ENCODE results near the gene INPP5E. TPM values are rescaled to one million over a fixed set of nuclear protein-coding genes. Genes with fewer than 3 reads are reported as not detected.
A peak's percentile ranks its signal among the peaks of the same experiment; 100 is the strongest.

The INPP5E gene
- total and polyA plus RNA-seq, 10 donors, result 7.8 to 25.3 (median 17.3) TPM

DNA sequence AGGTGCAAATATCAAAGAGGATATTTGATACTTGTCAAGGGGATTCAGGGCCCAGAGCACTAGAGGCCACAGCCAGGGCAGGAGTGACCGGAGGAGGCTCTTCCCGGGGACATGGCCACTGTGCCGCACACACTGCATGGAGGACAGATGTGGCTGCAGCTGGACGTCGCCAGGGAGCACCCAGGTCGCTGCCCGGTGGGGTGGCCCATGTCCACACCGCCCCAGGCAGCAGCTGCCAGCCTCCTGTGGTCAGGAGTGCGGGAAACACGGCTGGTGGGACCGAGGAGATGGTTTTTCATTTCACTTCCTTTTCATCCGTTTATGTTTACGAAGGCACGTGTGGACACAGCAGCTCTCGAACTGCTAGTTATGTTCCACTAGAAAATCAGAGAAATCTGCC is 28.1 kb upstream of the INPP5E start:
- TF ChIP-seq POLR2AphosphoS5 (IDR thresholded peaks at IDR 0.05), result peak in 1 of 3 donors; percentile 56
- TF ChIP-seq, protein P1, sequence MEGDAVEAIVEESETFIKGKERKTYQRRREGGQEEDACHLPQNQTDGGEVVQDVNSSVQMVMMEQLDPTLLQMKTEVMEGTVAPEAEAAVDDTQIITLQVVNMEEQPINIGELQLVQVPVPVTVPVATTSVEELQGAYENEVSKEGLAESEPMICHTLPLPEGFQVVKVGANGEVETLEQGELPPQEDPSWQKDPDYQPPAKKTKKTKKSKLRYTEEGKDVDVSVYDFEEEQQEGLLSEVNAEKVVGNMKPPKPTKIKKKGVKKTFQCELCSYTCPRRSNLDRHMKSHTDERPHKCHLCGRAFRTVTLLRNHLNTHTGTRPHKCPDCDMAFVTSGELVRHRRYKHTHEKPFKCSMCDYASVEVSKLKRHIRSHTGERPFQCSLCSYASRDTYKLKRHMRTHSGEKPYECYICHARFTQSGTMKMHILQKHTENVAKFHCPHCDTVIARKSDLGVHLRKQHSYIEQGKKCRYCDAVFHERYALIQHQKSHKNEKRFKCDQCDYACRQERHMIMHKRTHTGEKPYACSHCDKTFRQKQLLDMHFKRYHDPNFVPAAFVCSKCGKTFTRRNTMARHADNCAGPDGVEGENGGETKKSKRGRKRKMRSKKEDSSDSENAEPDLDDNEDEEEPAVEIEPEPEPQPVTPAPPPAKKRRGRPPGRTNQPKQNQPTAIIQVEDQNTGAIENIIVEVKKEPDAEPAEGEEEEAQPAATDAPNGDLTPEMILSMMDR (IDR thresholded peaks at IDR 0.05 in 8 of 11, conservative IDR thresholded peaks at IDR 0.05 in 3 of 11), result no peak
- Histone ChIP-seq H3K36me3 (peaks cover 20 to 100% (median 99%) of the 10 kb centered on the region in 6 donors), H3K4me1 (peaks cover 0 to 22% (median 5%) of the 10 kb centered on the region in 6 donors), H3K27me3 (replicated peaks in 1 of 7) (no peaks in the 10 kb centered on the region), H3K27ac (no peak overlapping the region), H3K9me3 (no peaks in the 10 kb centered on the region), H3K4me3 (no peak overlapping the region)
- intact Hi-C loops (cut with DNase I; ENCODE audit: low total_unique reads), result no loop called here
- no peak for DNase-seq
- WGBS, 5 donors, result 86 to 93% (median 89%) methylated on average over 15 of the region's 15 CpGs

DNA sequence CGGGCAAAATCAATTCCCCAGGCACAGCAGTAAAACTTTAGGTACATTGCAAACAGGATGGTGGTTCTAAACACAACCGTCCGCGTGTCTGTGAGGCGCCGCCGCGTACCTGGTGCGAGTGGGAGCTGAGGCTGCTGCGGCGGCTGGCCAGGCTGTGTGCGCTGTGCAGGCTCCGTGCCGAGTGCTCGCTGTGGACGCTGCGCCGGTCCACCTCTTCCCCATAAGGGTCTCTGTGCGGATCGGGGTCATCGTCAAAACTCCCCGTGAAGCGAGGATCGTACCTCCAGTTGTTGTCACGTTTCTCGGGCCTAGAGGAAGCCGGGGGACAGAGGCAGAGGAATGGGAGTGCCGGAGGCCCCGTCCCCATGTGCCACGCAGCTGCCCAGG is 26.5 kb upstream of the INPP5E start:
- peak in 2 of 3 donors; percentile 23 to 53 for TF ChIP-seq POLR2AphosphoS5 (IDR thresholded peaks at IDR 0.05)
- TF ChIP-seq, protein P1 (IDR thresholded peaks at IDR 0.05 in 8 of 11, conservative IDR thresholded peaks at IDR 0.05 in 3 of 11), result no peak
- Histone ChIP-seq H3K4me1 (peaks cover 0 to 11% (median 0%) of the 10 kb centered on the region in 6 donors), H3K27me3 (replicated peaks in 1 of 7) (no peaks in the 10 kb centered on the region), H3K27ac (no peak overlapping the region), H3K4me3 (no peak overlapping the region), H3K9me3 (no peaks in the 10 kb centered on the region), H3K36me3 (peaks cover 23 to 100% (median 99%) of the 10 kb centered on the region in 6 donors)
- 95 to 97% (median 97%) methylated on average over 27 to 30 of the region's 30 CpGs for WGBS, 5 donors
- no peak for DNase-seq
- intact Hi-C loops (cut with DNase I; ENCODE audit: low total_unique reads), result no loop called here

DNA sequence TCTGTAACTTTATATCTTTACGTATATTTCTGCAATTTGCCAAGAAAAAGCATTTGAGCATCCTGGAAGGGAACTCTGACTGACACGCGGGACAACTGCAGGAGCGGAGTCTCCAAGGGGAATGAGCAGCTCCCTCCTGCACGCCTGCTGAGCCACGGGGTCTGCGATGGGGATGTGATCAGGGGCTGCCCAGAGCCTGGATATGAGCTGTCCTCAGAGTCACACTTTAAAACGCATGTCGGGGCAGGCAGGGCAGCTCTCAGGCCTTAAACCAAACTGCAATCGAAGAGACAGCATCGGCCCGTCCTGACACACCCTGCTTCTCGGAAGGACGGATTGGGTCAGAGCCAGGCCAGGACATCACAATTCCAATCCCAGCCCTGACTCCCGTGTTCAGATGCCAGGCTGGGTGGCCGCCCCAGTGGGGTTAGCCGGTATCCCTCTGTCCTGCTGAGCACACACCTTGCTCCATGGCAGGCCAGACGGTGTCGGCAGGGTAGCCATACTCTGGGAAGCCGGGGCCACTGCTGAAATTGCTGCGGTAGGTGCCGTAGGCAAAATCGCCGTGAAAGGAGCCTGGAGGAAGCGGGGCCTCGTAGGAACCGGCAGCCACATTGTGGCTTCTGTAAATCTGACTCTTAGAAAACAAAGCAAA is 26.0 kb upstream of the INPP5E start:
- peaks cover 26 to 100% (median 99%) of the 10 kb centered on the region in 6 donors for H3K36me3 ChIP-seq

DNA sequence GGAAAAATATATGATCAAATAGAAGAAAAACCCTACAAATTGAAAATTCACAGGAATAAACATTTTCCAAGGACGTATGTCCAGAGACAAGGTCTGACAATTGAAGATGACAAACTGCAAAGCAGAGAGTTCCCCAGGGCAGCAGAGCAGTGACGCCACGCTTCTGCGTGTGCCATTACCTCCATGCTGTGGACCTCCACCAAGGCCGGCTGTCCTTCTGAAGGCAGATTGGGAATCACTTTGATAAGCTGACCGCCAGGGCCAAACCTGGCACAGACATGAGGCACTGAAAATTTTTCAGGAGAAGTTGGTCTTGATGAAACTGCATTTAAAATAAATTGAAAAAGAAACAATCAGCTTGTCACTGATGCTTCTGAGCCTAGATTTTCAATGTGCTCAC is 24.6 kb upstream of the INPP5E start:
- TF ChIP-seq POLR2AphosphoS5 (IDR thresholded peaks at IDR 0.05) (no peak), POLR2A (IDR thresholded peaks at IDR 0.05) (no peak)
- TF ChIP-seq, protein P1 (IDR thresholded peaks at IDR 0.05 in 8 of 11, conservative IDR thresholded peaks at IDR 0.05 in 3 of 11), result no peak
- no peak for DNase-seq
- no peak overlapping the region for H3K27ac ChIP-seq
- intact Hi-C loops (cut with DNase I; ENCODE audit: low total_unique reads), result no loop called here
- H3K4me1 ChIP-seq, result no peaks in the 10 kb centered on the region
- WGBS, 5 donors, result 95 to 98% (median 96%) methylated on average over 6 of the region's 6 CpGs
- peaks cover 32 to 100% (median 99%) of the 10 kb centered on the region in 6 donors for H3K36me3 ChIP-seq
- no peaks in the 10 kb centered on the region for H3K27me3 ChIP-seq (replicated peaks in 1 of 7)
- no peaks in the 10 kb centered on the region for H3K9me3 ChIP-seq
- H3K4me3 ChIP-seq, result no peak overlapping the region

More for the DNA sequence above, 26.0 kb upstream of the INPP5E start:
- no peak overlapping the region for H3K27ac ChIP-seq
- no peak for DNase-seq
- H3K4me1 ChIP-seq, result peaks cover 0 to 8% (median 0%) of the 10 kb centered on the region in 6 donors
- intact Hi-C loops (cut with DNase I; ENCODE audit: low total_unique reads), result no loop called here
- no peaks in the 10 kb centered on the region for H3K27me3 ChIP-seq (replicated peaks in 1 of 7)
- 95 to 96% (median 96%) methylated on average over 19 to 27 of the region's 27 CpGs for WGBS, 5 donors
- no peak overlapping the region for H3K4me3 ChIP-seq
- H3K9me3 ChIP-seq, result no peaks in the 10 kb centered on the region
- TF ChIP-seq POLR2A (IDR thresholded peaks at IDR 0.05), result no peak
- TF ChIP-seq POLR2AphosphoS5 (IDR thresholded peaks at IDR 0.05), result peak in 1 of 3 donors; percentile 4
